ENCODE measurements around the gene WDFY3.

- TF ChIP-seq EZH2 (IDR thresholded peaks at IDR 0.05; ENCODE audit: insufficient read depth, poor library complexity, severe bottlenecking), result no peak
- TF ChIP-seq EZH2phosphoT487 (IDR thresholded peaks at IDR 0.05; ENCODE audit: insufficient read depth, low read depth), result no peak
Measured at GRCh38 chr4:84804136-84804535, 162.4 kb downstream of the WDFY3 start.

Data from GM23248 (cell line).